H1 (cell line): ENCODE data around the gene ANKS1B. TPM values are rescaled to one million over a fixed set of nuclear protein-coding genes. Genes with fewer than 3 reads are reported as not detected.

Source experiments
- BACH1 ChIP-seq: IDR thresholded peaks from 2 replicates; pipeline ENCODE4 v1.6.1; 2012; ENCODE audit warnings: low read length, improper control_type of control experiment
- CBX8 ChIP-seq: fragments of 300-800, 300-1000 bp; sonication (generic); IDR thresholded peaks from 2 replicates; pipeline ENCODE4 v1.7.1; 2016; ENCODE audit warnings: low read depth, low read length, borderline replicate concordance
- CEBPB ChIP-seq: IDR thresholded peaks from 2 replicates; pipeline ENCODE4 v1.6.1; 2012; ENCODE audit warnings: low read depth, low read length
- EP300 ChIP-seq, 2 experiments: IDR thresholded peaks; 1 replicate in 1 of 2; 2 replicates in 1 of 2; pipeline ENCODE4 v1.6.1; 2011 to 2012; ENCODE audit warnings: low read depth in 2 of 2, low read length in 2 of 2, mild to moderate bottlenecking in 2 of 2, borderline replicate concordance in 1 of 2, inconsistent platforms in 1 of 2, moderate library complexity in 1 of 2
- RAD21 ChIP-seq, 2 experiments: IDR thresholded peaks in 1 of 2; conservative IDR thresholded peaks in 1 of 2; 2 replicates each; pipeline ENCODE4 v1.6.1; 2011; ENCODE audit warnings: low read depth in 2 of 2, low read length in 2 of 2, improper control_type of control experiment in 1 of 2, inconsistent platforms in 1 of 2, mild to moderate bottlenecking in 1 of 2, moderate library complexity in 1 of 2
- SRF ChIP-seq: IDR thresholded peaks from 2 replicates; pipeline ENCODE4 v1.6.1; 2011; ENCODE audit warnings: mild to moderate bottlenecking, low read depth, low read length, moderate library complexity
- polyA plus RNA-seq, 7 experiments: library from polyadenylated mRNA; depleted of rRNA in 3 of 7; stranded (reverse) in 5 of 7; unstranded in 2 of 7; fragments of >200 nt in 5 of 7; fragments of 200-250 nt in 2 of 7; gene quantifications; 1 replicate in 5 of 7; 2 replicates in 1 of 7; 4 replicates in 1 of 7; pipeline versions ENCODE4 v1.2.1 to v1.2.3, GENCODE V29; 2011 to 2013; ENCODE audit warnings: missing spikeins in 2 of 7, mixed read lengths in 2 of 7
- total RNA-seq: library from RNA; stranded (reverse); fragmentation: NEBNext Ultra II Directional; extraction: Animal tissue kit (Norgen Biotek cat#: 25700); gene quantifications from 2 replicates; pipeline ENCODE4 v1.2.1, GENCODE V29; 2021

ANKS1B gene
- total and polyA plus RNA-seq, 2 of the 8 experiments (the other 6 are each of a cell fraction or from before 2014, with no cell fraction given): 2.7 to 6.1 TPM

DNA sequence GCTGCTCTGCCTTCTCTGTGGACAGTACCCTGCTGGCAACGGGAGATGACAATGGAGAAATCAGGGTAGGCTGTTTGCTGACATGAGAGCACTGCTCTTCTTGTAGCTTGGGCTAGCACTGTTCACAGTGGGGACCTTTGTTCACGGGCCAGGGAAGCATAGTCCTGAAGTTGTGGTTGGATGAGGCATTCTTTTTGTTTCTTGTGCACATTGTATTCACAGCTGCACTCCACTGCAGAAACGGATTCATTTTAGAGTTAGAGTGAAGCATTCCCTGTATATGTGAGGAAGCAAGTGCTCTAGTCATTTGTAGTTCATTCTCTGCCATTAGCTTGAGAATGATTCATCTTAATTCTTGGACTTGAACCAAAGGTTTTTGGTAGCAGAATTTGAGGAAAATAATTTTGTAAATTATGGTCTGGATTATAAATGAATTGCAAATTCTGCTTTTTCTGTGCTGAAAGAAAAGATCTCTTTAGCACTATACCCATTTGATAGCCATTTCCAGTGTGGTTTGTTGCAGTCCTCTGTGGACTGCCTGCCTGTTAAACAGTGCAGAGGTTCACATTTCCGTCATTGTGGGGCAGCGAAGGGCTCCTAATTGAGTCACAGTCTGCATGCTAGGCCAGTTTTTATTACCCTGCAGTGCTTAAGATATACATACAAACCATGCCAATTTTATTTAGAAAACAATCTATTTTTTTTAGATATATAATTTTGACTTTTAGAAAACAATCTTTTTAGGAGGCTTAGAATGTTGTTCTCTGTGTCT, 1259.1 kb downstream of the ANKS1B start (continued):
- no peak for TF ChIP-seq BACH1
- no peak for TF ChIP-seq EP300 (IDR thresholded peaks at IDR 0.05; ENCODE audit: borderline replicate concordance in 1 of 2, low read depth in 2 of 2, low read length in 2 of 2)
- TF ChIP-seq RAD21 (IDR thresholded peaks at IDR 0.05 in 1 of 2, conservative IDR thresholded peaks at IDR 0.05 in 1 of 2; ENCODE audit: low read depth in 2 of 2, low read length in 2 of 2): peak; percentile 87 to 88
- TF ChIP-seq CEBPB: no peak
- no peak for TF ChIP-seq SRF
- TF ChIP-seq CBX8: no peak
